GM12891 (cell line): Measurements from ENCODE around the gene CH25H.
A peak's percentile ranks its signal among the peaks of the same experiment; 100 is the strongest.

ENCODE experiments used
- DNase-seq: peaks from one replicate; pipeline ENCODE4 v3.0.0; 2011; ENCODE audit warnings: low spot score; ENCODE audit not compliant: insufficient read length
- FAIRE-seq: peaks from 2 replicates; lab custom pipeline; 2011; peaks lifted over from hg19 to GRCh38; lab: Jason Lieb, UNC
- PAX5 ChIP-seq: IDR thresholded peaks from 2 replicates; pipeline ENCODE4 v1.6.1; 2011; ENCODE audit warnings: low read length, moderate library complexity, mild to moderate bottlenecking; ENCODE audit not compliant: insufficient read depth, severe bottlenecking
- POLR2A ChIP-seq: IDR thresholded peaks from 2 replicates; pipeline ENCODE4 v1.6.1; 2011; ENCODE audit warnings: low read depth, low read length, control low read depth
- POLR2AphosphoS5 ChIP-seq: IDR thresholded peaks from 2 replicates; pipeline ENCODE4 v1.6.1; 2011; ENCODE audit warnings: low read depth, low read length, control low read depth
- POU2F2 ChIP-seq: IDR thresholded peaks from 2 replicates; pipeline ENCODE4 v1.6.1; 2011; ENCODE audit warnings: low read depth, mild to moderate bottlenecking, control low read depth, low read length, moderate library complexity
- SPI1 ChIP-seq: IDR thresholded peaks from 2 replicates; pipeline ENCODE4 v1.6.1; 2011; ENCODE audit warnings: low read depth, low read length, control low read depth
- TAF1 ChIP-seq: IDR thresholded peaks from 2 replicates; pipeline ENCODE4 v1.6.1; 2011; ENCODE audit warnings: low read depth, low read length, control low read depth

CH25H gene

DNA sequence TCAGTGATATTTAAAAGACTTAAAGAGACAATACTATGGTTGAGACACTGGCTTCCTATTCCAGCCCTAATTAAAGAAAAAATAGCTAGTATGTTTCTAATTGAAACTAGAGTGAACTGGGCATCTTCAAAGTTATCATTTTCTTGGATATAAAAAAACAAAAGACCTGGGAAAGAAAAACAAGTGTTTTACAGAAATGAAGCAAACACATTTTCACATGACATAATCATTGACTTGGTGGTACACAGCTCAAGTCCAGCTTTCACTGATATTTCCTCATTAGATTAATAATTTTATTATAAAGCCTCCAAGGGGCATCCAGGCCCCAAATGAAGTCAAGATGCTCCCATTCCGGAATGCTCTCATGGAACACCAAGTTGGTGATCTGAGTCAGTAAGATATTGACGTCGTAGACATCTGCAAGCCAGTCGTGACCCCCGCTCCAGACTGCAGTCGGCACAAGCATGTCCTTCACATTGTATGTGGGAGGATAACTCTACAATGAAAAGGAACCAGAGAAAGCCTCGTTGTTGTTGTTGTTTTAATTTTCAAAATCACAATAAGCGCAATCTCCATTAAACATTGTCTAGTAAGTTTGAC is 7.5 kb upstream of the CH25H start:
- DNase-seq (no peak), FAIRE-seq (no peak)
- TF ChIP-seq SPI1, result no peak
- TF ChIP-seq PAX5, result no peak
- TF ChIP-seq TAF1, result no peak
- no peak for TF ChIP-seq POLR2AphosphoS5
- no peak for TF ChIP-seq POLR2A

DNA sequence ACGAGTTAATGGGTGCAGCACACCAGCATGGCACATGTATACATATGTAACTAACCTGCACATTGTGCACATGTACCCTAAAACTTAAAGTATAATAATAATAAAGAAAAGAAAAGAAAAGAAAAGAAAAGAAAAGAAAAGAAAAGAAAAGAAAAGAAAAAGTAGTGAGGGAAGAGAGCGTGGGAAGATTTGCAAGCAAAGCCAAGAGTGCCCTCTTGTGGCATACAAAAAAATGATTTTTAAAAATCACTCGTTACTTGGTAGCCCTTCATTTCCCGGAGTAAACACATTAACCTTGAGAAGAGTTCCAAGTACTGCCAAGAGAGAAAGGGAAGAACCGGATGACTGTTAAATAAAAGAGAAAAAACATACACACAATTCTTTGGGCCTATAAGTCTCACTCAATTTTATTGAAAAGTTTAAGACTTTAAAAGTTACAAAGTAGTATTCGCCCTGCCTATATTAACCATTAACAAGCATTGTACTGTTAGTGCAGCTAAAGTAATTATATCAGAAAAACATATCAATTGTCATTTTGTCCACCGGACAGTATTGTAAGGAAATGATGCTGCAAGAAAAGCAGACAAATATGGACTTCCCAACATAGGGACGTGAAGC is 6.2 kb upstream of the CH25H start:
- TF ChIP-seq TAF1, result no peak
- TF ChIP-seq POLR2AphosphoS5, result no peak
- TF ChIP-seq POLR2A, result no peak
- no peak for TF ChIP-seq SPI1
- TF ChIP-seq POU2F2, result no peak
- TF ChIP-seq PAX5, result no peak
- FAIRE-seq, result peak; percentile 26
- no peak for DNase-seq

DNA sequence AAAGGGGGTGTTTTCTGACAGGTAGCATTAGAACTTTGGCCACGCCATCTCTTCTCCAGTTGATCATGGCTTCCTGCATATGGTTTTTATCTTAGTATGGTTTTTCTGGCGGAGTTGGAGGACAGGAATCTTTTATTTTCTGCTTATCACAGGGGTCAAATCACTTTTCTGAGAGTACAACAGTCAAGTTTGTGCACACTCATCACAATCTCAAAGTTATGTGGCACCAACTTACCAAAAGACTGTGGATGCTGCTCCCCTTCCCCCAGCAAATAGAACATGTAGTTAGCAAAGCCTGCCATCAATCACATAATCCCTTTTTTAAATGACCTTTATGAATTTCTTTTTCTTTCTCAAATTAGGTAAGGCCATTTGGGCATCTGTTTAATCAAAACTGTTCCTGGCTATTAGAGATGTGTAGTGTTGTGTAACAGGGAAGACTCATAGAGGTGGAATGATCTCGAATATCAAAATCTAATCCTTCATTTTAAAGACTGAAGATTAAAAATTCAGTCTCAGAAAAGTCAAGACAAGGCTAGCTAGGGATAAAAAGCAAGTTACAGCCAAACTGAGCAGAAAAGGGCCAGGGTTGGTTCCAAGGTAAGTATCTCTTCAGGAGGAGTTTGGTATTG is 3.8 kb upstream of the CH25H start:
- FAIRE-seq (no peak), DNase-seq (no peak)
- TF ChIP-seq POU2F2 (no peak), PAX5 (no peak), POLR2AphosphoS5 (no peak), TAF1 (no peak), SPI1 (no peak), POLR2A (no peak)

GRCh38 chr10:89209718-89210117 is 2.6 kb upstream of the CH25H start:
- no peak for TF ChIP-seq SPI1
- no peak for TF ChIP-seq POU2F2
- no peak for TF ChIP-seq TAF1
- TF ChIP-seq POLR2A, result no peak
- no peak for TF ChIP-seq PAX5
- TF ChIP-seq POLR2AphosphoS5, result no peak
- no peak for FAIRE-seq
- no peak for DNase-seq

DNA sequence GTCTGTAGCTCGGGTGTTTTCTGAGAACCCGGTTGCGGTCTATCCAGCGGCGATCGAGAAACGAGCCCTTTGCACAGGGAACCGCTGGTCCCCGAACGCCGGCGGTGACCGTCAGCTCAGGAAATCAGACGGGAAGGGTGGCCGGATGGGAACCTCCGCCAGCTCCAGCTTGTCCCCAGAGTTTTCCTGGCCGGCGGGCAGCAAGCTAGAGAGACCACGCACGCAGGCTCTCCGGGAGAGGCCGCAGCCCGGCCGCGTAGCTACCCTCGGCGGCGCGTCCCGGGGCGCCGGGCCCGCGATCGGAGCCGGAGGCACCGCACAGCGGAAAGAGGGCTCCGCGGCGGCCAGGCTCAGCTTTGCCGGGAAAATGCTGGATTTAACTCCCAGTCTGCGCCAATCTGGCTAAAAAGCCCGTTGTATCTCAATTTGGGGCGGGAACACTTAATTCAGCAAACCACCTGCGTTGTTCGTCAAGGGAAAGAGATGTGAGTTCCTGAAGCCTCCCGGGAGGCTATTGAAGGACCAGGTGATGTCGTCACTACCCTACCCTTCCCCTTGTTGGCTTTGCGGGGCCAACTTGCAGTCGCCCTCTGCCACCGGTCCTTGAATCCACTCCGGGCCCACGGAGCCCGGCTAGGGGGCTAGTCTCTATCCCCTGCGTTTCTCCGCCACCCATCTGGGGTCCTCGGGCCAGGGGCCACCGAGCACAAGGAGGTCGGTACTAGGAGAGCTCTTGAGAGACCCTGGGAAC is 859 bp upstream of the CH25H start:
- TF ChIP-seq SPI1 (no peak), POLR2AphosphoS5 (no peak), PAX5 (no peak)
- FAIRE-seq, result no peak
- DNase-seq, result no peak

GRCh38 chr10:89206402-89207180 is 526 bp downstream of the CH25H start:
- FAIRE-seq, result peak; percentile 78
- no peak for DNase-seq
- no peak for TF ChIP-seq POLR2A
- no peak for TF ChIP-seq PAX5
- no peak for TF ChIP-seq SPI1
- TF ChIP-seq POU2F2, result no peak
- TF ChIP-seq POLR2AphosphoS5, result no peak
- TF ChIP-seq TAF1, result no peak

DNA sequence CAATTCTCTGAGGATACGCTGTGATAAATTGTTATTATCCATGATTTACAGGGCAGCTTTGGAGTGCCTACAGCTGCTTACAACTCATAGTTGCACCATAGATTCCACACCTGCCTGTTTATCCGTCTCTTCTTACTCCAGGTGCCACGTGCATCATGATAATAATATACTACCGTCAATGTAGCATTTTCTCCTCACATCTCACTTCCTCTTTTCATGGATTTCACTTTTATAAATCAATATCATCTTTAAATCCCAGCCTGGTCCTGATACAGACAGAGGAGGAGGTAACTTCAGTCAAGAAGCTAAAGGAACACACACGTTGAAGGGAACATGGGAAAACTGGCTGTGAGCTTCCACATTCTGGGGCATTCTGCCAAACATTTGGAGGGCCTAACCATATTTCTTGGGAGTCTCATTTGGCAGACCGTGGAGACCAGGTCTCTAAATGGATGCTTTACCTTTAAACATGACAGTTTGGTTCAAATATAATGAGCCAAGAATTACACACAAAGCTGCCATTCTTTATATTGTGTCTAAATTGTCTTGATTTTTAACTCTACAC is 2.4 kb downstream of the CH25H start:
- DNase-seq, result no peak
- FAIRE-seq, result no peak
- TF ChIP-seq TAF1 (no peak), SPI1 (peak; percentile 93), POLR2A (no peak)

- DNase-seq (no peak), FAIRE-seq (no peak)
- TF ChIP-seq TAF1 (no peak), POLR2A (no peak), POLR2AphosphoS5 (no peak), SPI1 (no peak), PAX5 (no peak), POU2F2 (no peak)
These were observed 3.9 kb downstream of the CH25H start for GRCh38 chr10:89203237-89203636.

GRCh38 chr10:89202033-89202425 is 5.1 kb downstream of the CH25H start:
- TF ChIP-seq TAF1 (no peak), SPI1 (no peak), POU2F2 (no peak), POLR2A (no peak), POLR2AphosphoS5 (no peak), PAX5 (no peak)
- DNase-seq (no peak), FAIRE-seq (no peak)
